Right renal pelvis (tissue), 4 donors: ENCODE results near the gene ZNF534. TPM values are rescaled to one million over a fixed set of nuclear protein-coding genes. Genes with fewer than 3 reads are reported as not detected.
A peak's percentile ranks its signal among the peaks of the same experiment; 100 is the strongest.
"Not testable (repeated sequence)": the region's sequence is repeated elsewhere in the genome, so short reads cannot be mapped to it uniquely, and the experiment has no call there.

ENCODE experiments used
- DNase-seq, 4 donors: peaks; one replicate each; pipeline ENCODE4 v3.0.0-alpha.2; 2013; ENCODE audit warnings: low read depth in 4 of 4, low spot score in 3 of 4, missing footprints in 1 of 4
- polyA plus RNA-seq, 4 donors: library from polyadenylated mRNA; unstranded; fragments of 120-200 nt; gene quantifications; one replicate each; pipeline ENCODE4 v1.2.1, GENCODE V29; 2013; ENCODE audit not compliant: insufficient read length in 4 of 4

The ZNF534 gene
- polyA plus RNA-seq, result under 1 TPM; 0.49 to 0.87 (median 0.80) TPM

DNA sequence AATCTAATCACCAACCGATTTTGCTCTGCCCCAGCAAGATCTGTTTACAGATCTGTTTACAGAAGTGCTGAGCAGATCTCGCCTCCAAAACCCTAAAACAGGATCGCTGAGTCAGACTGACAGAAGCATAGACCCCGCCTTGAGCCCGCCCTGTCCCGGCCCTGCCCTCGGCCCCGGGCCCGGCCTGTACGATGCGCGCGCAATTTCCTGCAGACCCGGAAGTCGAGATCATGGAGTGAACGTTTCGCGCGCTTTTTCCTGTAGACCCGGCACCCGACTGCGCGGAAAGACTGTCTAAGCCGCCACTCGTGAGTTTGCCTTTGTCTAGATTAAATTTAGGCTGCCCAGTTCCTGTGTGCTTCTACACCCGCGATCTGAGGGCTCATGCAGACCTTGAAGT, at the start of gene ZNF534:
ZNF534 (plus strand) TSS at position 212 of the 400 bp plus-strand sequence. CDS start 2,327 bp downstream, outside the sequence.
- no peak for DNase-seq

GRCh38 chr19:52391135-52391534, 37.8 kb upstream of the ZNF534 start:
- DNase-seq, result no peak

DNA sequence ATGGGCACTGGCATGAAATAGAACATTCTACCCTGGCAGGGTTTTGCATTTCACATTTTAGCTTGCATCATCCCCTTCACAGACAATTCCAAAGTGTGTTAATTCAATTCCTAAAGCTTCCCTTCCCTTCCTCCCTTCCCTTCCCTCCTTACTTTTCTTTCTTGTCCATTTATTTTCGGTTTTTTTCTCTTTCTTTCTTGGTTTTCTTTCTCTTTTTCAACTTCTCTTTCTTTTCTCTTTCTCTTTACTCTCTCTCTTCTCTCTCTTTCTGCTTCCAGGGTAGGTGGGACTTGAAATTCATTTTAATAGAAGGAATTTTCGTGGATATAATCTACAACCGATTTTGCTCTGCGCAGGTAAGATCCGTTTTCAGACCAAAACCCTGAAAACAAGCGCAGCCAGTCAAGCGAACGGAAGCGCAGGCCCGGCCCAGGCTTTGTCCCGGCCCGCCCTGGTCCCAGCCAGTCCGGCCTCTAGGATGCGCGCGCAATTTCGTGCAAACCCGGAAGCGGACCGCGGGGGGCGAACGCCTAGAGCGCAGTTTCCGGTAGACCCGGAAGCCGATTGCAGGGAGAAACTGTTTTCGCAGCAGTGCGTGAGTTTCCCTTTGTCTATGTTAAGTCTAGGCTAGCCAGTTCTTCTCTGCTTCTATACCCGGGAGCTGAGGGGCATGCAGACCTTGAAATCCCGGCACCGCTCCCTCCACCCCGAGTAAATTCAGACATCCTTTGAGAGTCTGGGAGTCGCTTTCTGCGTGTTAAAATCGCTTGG, 31.5 kb upstream of the ZNF534 start, which contains the start of gene ZNF528:
ZNF528 (plus strand) TSS at position 540 of the 771 bp plus-strand sequence. CDS start 4,165 bp downstream, outside the sequence.
- peak; percentile 89 to 95 (median 92) for DNase-seq

- peak in 1 of 4 donors; percentile 1 for DNase-seq
Observed at GRCh38 chr19:52398081-52398441, 30.9 kb upstream of the ZNF534 start.

- DNase-seq, result no peak
Observed at GRCh38 chr19:52410276-52410675, 18.7 kb upstream of the ZNF534 start.

DNA sequence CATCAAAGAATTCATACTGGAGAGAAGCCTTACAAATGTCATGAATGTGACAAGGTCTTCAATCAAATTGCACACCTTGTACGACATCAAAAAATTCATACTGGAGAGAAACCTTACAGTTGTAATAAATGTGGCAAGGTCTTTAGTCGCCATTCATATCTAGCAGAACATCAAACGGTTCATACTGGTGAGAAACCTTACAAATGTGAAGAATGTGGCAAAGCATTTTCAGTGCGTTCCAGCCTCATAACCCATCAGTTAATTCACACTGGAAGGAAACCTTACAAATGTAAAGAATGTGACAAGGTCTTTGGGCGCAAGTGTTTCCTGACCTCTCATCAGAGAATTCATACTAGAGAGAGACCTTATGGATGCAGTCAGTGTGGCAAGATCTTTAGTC, 13.2 kb upstream of the ZNF534 start:
- DNase-seq, result no peak

- DNase-seq, result no peak
Observed at GRCh38 chr19:52442179-52442578, 13.2 kb downstream of the ZNF534 start.

GRCh38 chr19:52444506-52444905, 15.6 kb downstream of the ZNF534 start:
- no peak for DNase-seq

DNA sequence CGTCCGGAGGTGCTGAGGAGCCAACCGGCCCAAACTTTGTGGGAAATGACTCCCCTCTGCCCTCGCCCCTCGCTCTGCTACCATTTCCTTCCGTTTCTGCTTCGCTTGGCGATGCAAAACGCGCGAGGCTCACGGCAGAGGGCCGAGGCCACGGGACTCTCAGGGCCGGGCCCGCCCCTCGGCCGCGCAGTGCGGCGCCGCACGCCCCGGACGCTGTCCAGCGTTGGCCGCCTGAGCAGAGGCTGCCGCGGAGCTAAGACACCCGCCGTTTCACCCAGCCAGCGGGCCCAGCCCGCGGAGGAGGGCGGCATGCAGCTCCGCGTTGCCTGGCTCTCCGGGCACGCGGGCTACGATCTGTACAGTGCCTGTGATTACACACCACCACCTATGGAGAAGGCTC, 22.3 kb downstream of the ZNF534 start:
- no peak for DNase-seq

DNA sequence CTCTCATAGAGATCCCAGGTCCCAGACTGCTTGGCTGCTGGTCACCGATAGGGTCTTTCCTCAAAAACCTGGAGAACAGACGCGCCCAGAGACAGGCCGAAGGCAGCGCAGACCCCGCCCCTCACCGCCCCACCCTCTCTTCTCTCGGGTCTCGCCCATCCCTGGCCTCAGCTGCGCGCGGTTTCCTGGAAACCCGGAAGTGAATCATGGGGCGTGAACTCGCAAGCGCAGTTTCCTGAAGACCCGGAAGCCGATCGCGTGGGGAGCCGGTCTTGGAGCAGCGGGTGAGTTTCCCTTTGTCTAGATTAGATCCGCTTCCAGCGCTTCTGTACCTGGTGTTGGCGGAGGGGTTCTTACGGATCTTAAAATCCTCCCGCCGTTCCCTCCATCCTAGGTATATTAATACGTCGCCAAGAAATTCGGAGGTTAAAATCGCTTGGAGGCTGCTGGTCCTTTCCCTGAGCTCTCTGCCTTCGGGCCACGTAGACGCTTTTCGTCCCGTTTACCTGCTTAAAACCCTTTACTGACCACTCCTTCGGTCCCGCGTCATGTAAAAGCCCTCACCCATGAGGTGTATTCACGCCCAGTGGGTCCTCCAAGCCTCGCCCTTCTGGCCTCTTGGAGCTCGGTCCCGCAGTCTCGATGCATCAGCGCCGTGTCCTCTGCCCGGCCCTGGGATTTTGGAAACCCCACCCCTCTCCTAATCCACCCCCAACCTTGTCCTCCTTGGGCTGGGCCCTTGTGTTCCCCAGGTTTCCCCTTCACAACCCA, 24.6 kb downstream of the ZNF534 start, which contains the start of gene ZNF578:
ZNF578 (plus strand) TSS at position 230 of the 771 bp plus-strand sequence. CDS start 48,293 bp downstream, outside the sequence.
- DNase-seq, result peak; percentile 74 to 84 (median 78)

DNA sequence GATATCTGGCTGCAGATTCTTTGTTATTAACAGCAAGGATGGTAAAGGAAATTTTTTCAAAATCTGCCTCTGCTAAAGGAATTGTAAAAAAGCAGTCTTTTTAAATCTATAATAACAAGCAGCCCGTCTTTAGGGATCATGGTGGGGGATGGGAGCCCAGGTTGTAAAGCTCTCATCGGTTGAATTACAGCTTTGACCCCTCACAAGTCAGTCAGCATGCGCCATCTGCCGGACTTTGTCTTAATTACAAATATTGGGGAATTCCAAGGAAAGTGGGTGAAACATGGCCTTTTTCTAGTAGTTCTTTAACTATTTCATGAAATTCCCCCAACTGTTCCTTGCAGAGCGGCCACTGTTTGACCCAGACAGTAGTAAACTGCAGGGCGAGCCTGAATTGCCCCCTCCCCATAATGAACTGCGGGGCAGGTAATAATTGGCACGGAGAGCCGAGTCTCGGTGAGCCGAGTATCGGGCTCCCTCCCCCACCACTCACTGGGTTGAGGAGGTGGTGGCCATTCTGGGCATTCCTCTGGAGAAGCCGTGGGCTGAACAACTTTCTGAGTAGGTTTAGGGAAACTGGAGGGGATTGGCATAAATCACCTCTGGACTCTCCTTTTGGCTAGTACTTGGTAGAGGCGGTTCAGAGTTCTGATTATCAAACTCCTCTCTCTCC, 36.0 kb downstream of the ZNF534 start:
- DNase-seq, result no peak

GRCh38 chr19:52473655-52474350, 44.9 kb downstream of the ZNF534 start:
- DNase-seq, result no peak

DNA sequence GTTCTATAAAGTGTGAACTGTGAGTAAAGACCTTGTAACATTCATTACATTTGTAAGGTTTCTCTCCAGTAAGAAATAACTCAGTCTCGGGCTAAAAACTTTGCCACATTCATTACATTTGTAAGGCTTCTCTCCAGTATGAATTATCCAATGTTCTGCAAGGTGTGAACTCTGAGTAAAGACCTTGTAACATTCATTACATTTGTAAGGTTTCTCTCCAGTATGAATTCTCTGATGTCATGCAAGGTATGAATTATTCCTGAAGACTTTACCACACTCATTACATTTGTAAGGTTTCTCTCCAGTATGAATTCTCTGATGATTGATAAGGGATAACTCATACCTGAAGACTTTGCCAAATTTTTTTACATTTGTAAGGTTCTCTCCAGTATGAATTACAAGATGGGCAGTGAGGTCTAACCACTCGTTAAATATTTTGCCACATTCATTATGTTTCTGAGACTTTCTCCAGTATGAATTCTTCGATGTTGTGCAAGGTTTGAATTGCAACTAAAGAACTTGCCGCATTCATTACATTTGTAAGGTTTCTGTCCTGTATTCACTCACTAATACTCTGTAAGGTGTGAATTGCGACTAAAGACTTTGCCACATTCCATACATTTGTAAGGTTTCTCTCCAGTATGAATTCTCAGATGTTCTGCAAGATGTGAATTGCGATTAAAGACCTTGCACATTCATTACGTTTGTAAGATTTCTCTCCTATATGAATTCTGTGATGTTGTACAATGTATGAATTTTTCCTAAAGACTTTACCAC, 45.6 kb downstream of the ZNF534 start:
- no peak for DNase-seq

DNA sequence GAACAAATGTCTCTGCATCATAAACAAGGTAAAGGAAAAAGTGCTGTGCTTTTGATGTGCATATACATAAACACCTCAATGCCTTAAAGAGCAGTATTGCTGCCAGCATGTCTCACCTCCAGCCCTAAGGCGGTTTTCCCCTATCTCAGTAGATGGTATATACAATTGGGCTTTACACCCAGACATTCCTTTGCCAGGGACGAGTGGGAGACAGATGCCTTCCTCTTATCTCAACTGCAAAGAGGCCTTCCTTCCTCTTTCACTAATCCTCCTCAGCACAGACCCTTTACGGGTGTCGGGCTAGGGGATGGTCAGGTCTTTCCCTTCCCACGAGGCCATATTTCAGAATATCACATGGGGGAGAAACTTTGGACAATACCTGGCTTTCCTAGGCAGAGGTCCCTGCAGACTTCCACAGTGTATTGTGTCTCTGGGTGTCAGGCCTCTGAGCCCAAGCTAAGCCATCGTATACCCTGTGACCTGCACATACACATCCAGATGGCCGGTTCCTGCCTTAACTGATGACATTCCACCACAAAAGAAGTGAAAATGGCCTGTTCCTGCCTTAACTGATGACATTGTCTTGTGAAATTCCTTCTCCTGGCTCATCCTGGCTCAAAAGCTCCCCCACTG, 55.3 kb downstream of the ZNF534 start:
- DNase-seq, result not testable (repeated sequence)

DNA sequence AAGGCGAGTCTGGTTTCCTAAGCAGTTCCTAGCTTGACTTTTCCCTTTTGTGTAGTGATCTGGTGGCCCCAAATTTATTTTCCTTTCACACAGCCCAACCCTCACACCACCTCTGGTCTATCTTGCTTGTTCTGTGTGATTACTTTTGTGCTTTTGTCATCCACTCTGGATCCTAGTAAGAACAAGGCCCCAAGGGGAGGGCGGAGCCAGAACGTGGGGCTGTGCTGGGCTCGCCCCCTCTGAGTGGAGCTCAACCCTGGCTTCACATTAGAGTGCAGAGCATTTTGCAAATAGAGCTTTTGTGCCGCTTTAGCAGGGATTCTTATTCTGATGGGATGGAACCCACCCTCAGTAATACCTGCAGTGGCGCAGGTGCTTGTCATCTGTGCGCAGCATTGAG, 56.1 kb downstream of the ZNF534 start:
- not testable (repeated sequence) for DNase-seq

GRCh38 chr19:52485561-52486240, 56.8 kb downstream of the ZNF534 start:
- DNase-seq, result not testable (repeated sequence)

DNA sequence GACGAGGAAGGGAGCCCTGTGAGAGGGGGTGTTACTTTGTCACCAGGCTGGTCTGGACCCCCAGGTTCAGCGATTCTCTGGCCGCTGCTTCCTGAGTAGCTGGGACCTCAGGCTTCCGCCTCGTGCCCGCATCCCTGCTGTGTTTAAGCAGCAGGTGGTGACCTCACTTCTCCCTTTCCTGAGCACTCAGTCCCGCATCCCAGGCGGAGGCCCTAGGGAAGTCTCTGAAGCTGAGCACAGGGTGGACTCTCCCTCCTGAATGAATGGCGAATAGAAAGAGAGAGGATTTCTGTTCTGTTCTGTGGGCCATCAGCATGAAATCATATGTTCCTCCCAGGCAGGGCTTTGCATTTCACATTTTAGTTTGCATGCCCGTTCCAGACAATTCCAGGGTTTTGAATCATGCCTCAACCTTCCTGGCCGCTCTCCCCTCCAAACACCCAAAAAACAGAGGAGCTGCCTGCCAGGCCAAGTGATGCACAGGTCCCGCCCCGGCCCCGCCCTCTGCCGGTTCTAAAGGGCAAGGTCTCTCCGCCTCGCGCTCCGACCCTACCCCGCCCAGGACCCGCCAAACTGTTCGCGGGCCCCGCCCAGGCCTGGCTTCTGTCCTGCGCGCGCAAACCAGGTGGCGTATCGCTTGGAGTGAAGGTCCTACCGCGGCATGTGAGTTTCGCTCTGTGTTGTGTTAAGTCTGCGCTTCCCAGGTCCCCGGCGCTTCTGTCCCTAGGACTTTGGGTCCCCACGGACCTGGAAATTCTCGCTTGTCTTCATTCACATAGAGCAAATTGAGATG, 63.4 kb downstream of the ZNF534 start:
- DNase-seq, result peak in 3 of 4 donors; percentile 8 to 24 (median 15)
